ENCODE results near the gene ST6GALNAC2.
"Not testable (repeated sequence)": the region's sequence is repeated elsewhere in the genome, so short reads cannot be mapped to it uniquely, and the experiment has no call there.

The ST6GALNAC2 gene

GRCh38 chr17:76566613-76566943, 19.1 kb downstream of the ST6GALNAC2 start:
- H3K4me3 ChIP-seq (ENCODE audit: low read depth, low read length), result no peak overlapping the region
- no peak for DNase-seq (ENCODE audit: low read depth)
- no peak for TF ChIP-seq CTCF (IDR thresholded peaks at IDR 0.05; ENCODE audit: low read depth, low read length, missing control alignments)

GRCh38 chr17:76565728-76566612, 19.7 kb downstream of the ST6GALNAC2 start:
- H3K4me3 ChIP-seq (ENCODE audit: low read depth, low read length), result no peak overlapping the region
- DNase-seq (ENCODE audit: low read depth), result no peak
- no peak for TF ChIP-seq CTCF (IDR thresholded peaks at IDR 0.05; ENCODE audit: low read depth, low read length, missing control alignments)

GRCh38 chr17:76564991-76565727, 20.5 kb downstream of the ST6GALNAC2 start:
- not testable (repeated sequence) for H3K4me3 ChIP-seq (ENCODE audit: low read depth, low read length)

GRCh38 chr17:76563359-76563758, 22.3 kb downstream of the ST6GALNAC2 start:
- H3K4me3 ChIP-seq (ENCODE audit: low read depth, low read length), result not testable (repeated sequence)

More at GRCh38 chr17:76564991-76565727, 20.5 kb downstream of the ST6GALNAC2 start:
- not testable (repeated sequence) for DNase-seq (ENCODE audit: low read depth)

GRCh38 chr17:76562734-76563148, 22.9 kb downstream of the ST6GALNAC2 start:
- no peak for DNase-seq (ENCODE audit: low read depth)
- no peak overlapping the region for H3K4me3 ChIP-seq (ENCODE audit: low read depth, low read length)
- no peak for TF ChIP-seq CTCF (IDR thresholded peaks at IDR 0.05; ENCODE audit: low read depth, low read length, missing control alignments)

More at GRCh38 chr17:76563359-76563758, 22.3 kb downstream of the ST6GALNAC2 start:
- DNase-seq (ENCODE audit: low read depth), result not testable (repeated sequence)

- no peak for TF ChIP-seq CTCF (IDR thresholded peaks at IDR 0.05; ENCODE audit: low read depth, low read length, missing control alignments)
- no peak for DNase-seq (ENCODE audit: low read depth)
- H3K4me3 ChIP-seq (ENCODE audit: low read depth, low read length), result no peak overlapping the region
These were observed 23.8 kb downstream of the ST6GALNAC2 start for GRCh38 chr17:76561799-76562268.

- DNase-seq (ENCODE audit: low read depth), result no peak
- no peak for TF ChIP-seq CTCF (IDR thresholded peaks at IDR 0.05; ENCODE audit: low read depth, low read length, missing control alignments)
- H3K4me3 ChIP-seq (ENCODE audit: low read depth, low read length), result no peak overlapping the region
These were observed 24.3 kb downstream of the ST6GALNAC2 start for GRCh38 chr17:76561332-76561731.
